Activated naive CD4-positive, alpha-beta T cell treated with anti-CD3 and anti-CD28 coated beads, Interleukin-2, amount 10 ng/mL, durations not matched to agents 7 days and 5 days (primary cell): ENCODE results near the gene SORCS3.

ENCODE experiments used
- CTCF ChIA-PET: fragments of 350-600 bp; sonication (Branson Sonifier 250); formaldehyde crosslinking; loops from one replicate; lab custom pipeline; 2021; ENCODE audit warnings: antibody characterized with exemption; lab: Charles Lee
- DNase-seq: peaks from one replicate; pipeline ENCODE4 v3.0.0-alpha.2; 2020
- H3K27ac Mint-ChIP-seq: one replicate; pipeline ENCODE4 v1.8.0; 2021; ENCODE audit warnings: mild to moderate bottlenecking, moderate library complexity, mixed read lengths
- H3K27me3 Mint-ChIP-seq: one replicate; pipeline ENCODE4 v1.8.0; 2021; ENCODE audit warnings: mild to moderate bottlenecking, mixed read lengths
- H3K36me3 Mint-ChIP-seq: one replicate; pipeline ENCODE4 v1.8.0; 2021; ENCODE audit warnings: mixed read lengths
- H3K4me1 Mint-ChIP-seq: one replicate; pipeline ENCODE4 v1.8.0; 2021; ENCODE audit warnings: mixed read lengths
- H3K4me3 Mint-ChIP-seq: one replicate; pipeline ENCODE4 v1.8.0; 2021; ENCODE audit warnings: mild to moderate bottlenecking, moderate library complexity, mixed read lengths
- H3K9me3 Mint-ChIP-seq: one replicate; pipeline ENCODE4 v1.8.0; 2021; ENCODE audit warnings: mixed read lengths

SORCS3 gene

DNA sequence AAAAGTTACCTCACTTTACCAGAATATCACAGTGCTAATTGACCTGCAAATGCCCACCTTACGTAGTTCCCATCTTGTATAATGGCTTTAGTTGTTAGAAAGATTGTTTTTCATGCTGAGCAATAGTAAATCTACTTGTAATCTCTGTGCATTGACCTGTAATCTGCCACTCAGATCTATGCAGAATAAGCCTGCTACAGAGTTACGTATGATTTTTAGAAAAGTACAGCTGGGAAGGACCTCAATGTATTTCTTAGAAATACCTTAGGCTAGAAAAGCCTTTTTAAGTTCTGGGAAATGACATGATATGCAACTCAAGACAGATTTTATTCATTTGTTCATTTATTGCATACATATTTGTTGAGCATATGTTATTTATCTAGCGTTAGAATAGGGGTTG, 530.9 kb downstream of the SORCS3 start:
- Mint-ChIP-seq H3K36me3 (no peaks in the 10 kb centered on the region), H3K27ac (no peak overlapping the region), H3K4me1 (no peaks in the 10 kb centered on the region), H3K27me3 (no peaks in the 10 kb centered on the region), H3K4me3 (no peak overlapping the region), H3K9me3 (no peaks in the 10 kb centered on the region)
- CTCF ChIA-PET: no interaction called here
- no peak for DNase-seq

GRCh38 chr10:105181626-105182025, 540.5 kb downstream of the SORCS3 start:
- Mint-ChIP-seq H3K4me1 (no peaks in the 10 kb centered on the region), H3K36me3 (no peaks in the 10 kb centered on the region), H3K27ac (no peak overlapping the region), H3K9me3 (no peaks in the 10 kb centered on the region), H3K27me3 (no peaks in the 10 kb centered on the region), H3K4me3 (no peak overlapping the region)
- CTCF ChIA-PET: no interaction called here
- DNase-seq: no peak

GRCh38 chr10:105183536-105183935, 542.4 kb downstream of the SORCS3 start:
- Mint-ChIP-seq H3K27ac (no peak overlapping the region), H3K4me3 (no peak overlapping the region), H3K4me1 (no peaks in the 10 kb centered on the region), H3K36me3 (no peaks in the 10 kb centered on the region), H3K27me3 (no peaks in the 10 kb centered on the region), H3K9me3 (no peaks in the 10 kb centered on the region)
- CTCF ChIA-PET: no interaction called here
- no peak for DNase-seq

GRCh38 chr10:105185161-105185560, 544.1 kb downstream of the SORCS3 start:
- DNase-seq: no peak
- Mint-ChIP-seq H3K4me3 (no peak overlapping the region), H3K9me3 (no peaks in the 10 kb centered on the region), H3K36me3 (no peaks in the 10 kb centered on the region), H3K27ac (no peak overlapping the region), H3K4me1 (no peaks in the 10 kb centered on the region), H3K27me3 (no peaks in the 10 kb centered on the region)
- CTCF ChIA-PET: no interaction called here

GRCh38 chr10:105187243-105187642, 546.2 kb downstream of the SORCS3 start:
- Mint-ChIP-seq H3K36me3 (no peaks in the 10 kb centered on the region), H3K4me1 (no peaks in the 10 kb centered on the region), H3K27me3 (no peaks in the 10 kb centered on the region), H3K27ac (no peak overlapping the region), H3K4me3 (no peak overlapping the region), H3K9me3 (no peaks in the 10 kb centered on the region)
- CTCF ChIA-PET: no interaction called here
- DNase-seq: no peak

- no peak overlapping the region for H3K4me3 Mint-ChIP-seq
- DNase-seq: no peak
- H3K4me1 Mint-ChIP-seq: no peaks in the 10 kb centered on the region
- CTCF ChIA-PET: no interaction called here
- H3K27ac Mint-ChIP-seq: no peak overlapping the region
- H3K27me3 Mint-ChIP-seq: no peaks in the 10 kb centered on the region
- no peaks in the 10 kb centered on the region for H3K36me3 Mint-ChIP-seq
- H3K9me3 Mint-ChIP-seq: no peaks in the 10 kb centered on the region
Measured at GRCh38 chr10:105188737-105189462, 547.8 kb downstream of the SORCS3 start.

GRCh38 chr10:105189463-105189800, 548.3 kb downstream of the SORCS3 start:
- no peak for DNase-seq
- Mint-ChIP-seq H3K9me3 (no peaks in the 10 kb centered on the region), H3K4me1 (no peaks in the 10 kb centered on the region), H3K4me3 (no peak overlapping the region), H3K36me3 (no peaks in the 10 kb centered on the region), H3K27ac (no peak overlapping the region), H3K27me3 (no peaks in the 10 kb centered on the region)
- CTCF ChIA-PET: no interaction called here

- DNase-seq: no peak
- Mint-ChIP-seq H3K36me3 (no peaks in the 10 kb centered on the region), H3K4me3 (no peak overlapping the region), H3K9me3 (no peaks in the 10 kb centered on the region), H3K27ac (no peak overlapping the region), H3K4me1 (no peaks in the 10 kb centered on the region), H3K27me3 (no peaks in the 10 kb centered on the region)
- CTCF ChIA-PET: no interaction called here
Measured at GRCh38 chr10:105192146-105192545, 551.1 kb downstream of the SORCS3 start.

GRCh38 chr10:105192861-105193260, 551.8 kb downstream of the SORCS3 start:
- Mint-ChIP-seq H3K4me1 (no peaks in the 10 kb centered on the region), H3K4me3 (no peak overlapping the region), H3K9me3 (no peaks in the 10 kb centered on the region), H3K36me3 (no peaks in the 10 kb centered on the region), H3K27ac (no peak overlapping the region), H3K27me3 (no peaks in the 10 kb centered on the region)
- CTCF ChIA-PET: no interaction called here
- no peak for DNase-seq

- no peak overlapping the region for H3K27ac Mint-ChIP-seq
- H3K27me3 Mint-ChIP-seq: no peaks in the 10 kb centered on the region
- no peak overlapping the region for H3K4me3 Mint-ChIP-seq
- CTCF ChIA-PET: no interaction called here
- no peaks in the 10 kb centered on the region for H3K9me3 Mint-ChIP-seq
- H3K36me3 Mint-ChIP-seq: no peaks in the 10 kb centered on the region
- no peak for DNase-seq
- no peaks in the 10 kb centered on the region for H3K4me1 Mint-ChIP-seq
Measured at GRCh38 chr10:105195831-105196230, 554.7 kb downstream of the SORCS3 start.

- H3K9me3 Mint-ChIP-seq: no peaks in the 10 kb centered on the region
- H3K36me3 Mint-ChIP-seq: no peaks in the 10 kb centered on the region
- no peaks in the 10 kb centered on the region for H3K4me1 Mint-ChIP-seq
- H3K27ac Mint-ChIP-seq: no peak overlapping the region
- CTCF ChIA-PET: no interaction called here
- DNase-seq: no peak
- H3K27me3 Mint-ChIP-seq: no peaks in the 10 kb centered on the region
- H3K4me3 Mint-ChIP-seq: no peak overlapping the region
Measured at GRCh38 chr10:105197598-105198364, 556.7 kb downstream of the SORCS3 start.

- DNase-seq: no peak
- Mint-ChIP-seq H3K9me3 (no peaks in the 10 kb centered on the region), H3K4me3 (no peak overlapping the region), H3K4me1 (no peaks in the 10 kb centered on the region), H3K27me3 (no peaks in the 10 kb centered on the region), H3K36me3 (no peaks in the 10 kb centered on the region), H3K27ac (no peak overlapping the region)
- CTCF ChIA-PET: no interaction called here
Measured at GRCh38 chr10:105206616-105207015, 565.5 kb downstream of the SORCS3 start.

DNA sequence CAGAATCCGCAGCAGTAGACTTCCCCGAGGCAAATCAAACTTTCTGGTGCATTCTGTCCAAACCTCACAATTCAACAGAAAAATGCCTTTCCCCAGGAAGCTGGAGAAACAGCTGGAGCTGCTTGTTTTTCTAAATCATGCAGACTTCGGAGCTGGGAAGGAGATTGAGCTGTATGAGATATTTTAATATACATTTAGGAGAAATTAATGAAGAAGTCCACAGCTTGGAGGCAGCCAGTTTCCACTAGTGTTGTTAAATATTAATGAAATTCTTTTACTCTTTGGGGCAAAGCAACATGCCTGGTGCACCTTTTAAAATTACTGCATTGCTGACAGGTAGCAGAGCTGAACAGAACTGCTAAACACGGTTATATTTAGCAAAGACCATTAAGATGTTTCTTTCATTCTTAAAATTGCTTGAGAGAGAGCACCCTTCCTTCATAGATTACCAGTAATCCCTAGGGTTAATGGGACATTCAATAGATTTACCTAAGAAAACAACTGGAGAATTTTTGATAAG, 566.4 kb downstream of the SORCS3 start:
- H3K36me3 Mint-ChIP-seq: no peaks in the 10 kb centered on the region
- no peaks in the 10 kb centered on the region for H3K27me3 Mint-ChIP-seq

DNA sequence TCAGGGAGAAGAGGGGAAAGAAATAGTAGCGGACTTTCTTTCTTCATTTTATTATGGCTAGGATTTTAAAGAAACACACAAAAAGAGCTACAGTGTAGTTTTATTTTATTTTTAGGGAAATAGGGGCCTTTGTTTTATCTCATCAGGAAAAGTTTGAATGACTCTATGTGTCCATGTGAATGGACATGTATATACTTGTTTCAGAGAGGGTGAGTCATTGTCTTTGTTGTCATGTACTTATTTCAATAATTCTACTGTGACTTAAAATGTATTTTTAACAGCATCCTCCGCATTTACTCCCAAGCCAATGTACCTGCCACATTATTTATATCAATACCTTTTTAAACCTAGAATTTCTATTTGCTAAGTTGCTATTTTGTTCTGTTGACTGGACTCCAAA, 569.5 kb downstream of the SORCS3 start:
- Mint-ChIP-seq H3K9me3 (no peaks in the 10 kb centered on the region), H3K4me1 (no peaks in the 10 kb centered on the region), H3K27ac (no peak overlapping the region), H3K4me3 (no peak overlapping the region), H3K36me3 (no peaks in the 10 kb centered on the region), H3K27me3 (no peaks in the 10 kb centered on the region)
- CTCF ChIA-PET: no interaction called here
- DNase-seq: no peak

More for the DNA sequence above, 566.4 kb downstream of the SORCS3 start:
- DNase-seq: no peak
- Mint-ChIP-seq H3K27ac (no peak overlapping the region), H3K9me3 (no peaks in the 10 kb centered on the region), H3K4me1 (no peaks in the 10 kb centered on the region), H3K4me3 (no peak overlapping the region)
- CTCF ChIA-PET: no interaction called here

DNA sequence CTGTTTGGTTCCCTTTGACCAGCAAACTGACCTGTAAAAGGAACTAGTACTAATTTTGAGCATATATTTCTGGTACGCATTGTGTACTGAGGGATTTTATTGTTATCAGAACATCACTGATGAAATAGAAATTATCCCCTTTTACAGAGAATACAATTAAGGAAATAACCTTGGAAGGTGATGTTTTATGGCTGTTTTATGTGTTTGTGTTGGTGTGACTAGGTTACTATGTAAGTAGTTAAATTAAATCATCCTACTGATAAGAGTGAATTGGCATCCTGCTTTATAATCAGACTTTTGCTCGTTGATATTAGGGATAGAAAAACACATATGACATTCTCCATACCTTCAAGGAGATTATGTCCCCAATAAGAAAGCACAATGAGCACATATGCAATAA, 596.6 kb downstream of the SORCS3 start:
- DNase-seq: no peak
- no peaks in the 10 kb centered on the region for H3K27me3 Mint-ChIP-seq
- CTCF ChIA-PET: no interaction called here

More for the DNA sequence above, 596.6 kb downstream of the SORCS3 start:
- Mint-ChIP-seq H3K9me3 (peaks cover 8% of the 10 kb centered on the region), H3K4me1 (no peaks in the 10 kb centered on the region), H3K36me3 (no peaks in the 10 kb centered on the region), H3K27ac (no peak overlapping the region), H3K4me3 (no peak overlapping the region)
